CD4-positive, alpha-beta memory T cell (primary cell): Measurements from ENCODE around the gene TM7SF2. TPM values are rescaled to one million over a fixed set of nuclear protein-coding genes. Genes with fewer than 3 reads are reported as not detected.

ENCODE experiments used
- CTCF ChIA-PET: fragments of 350-600 bp; sonication (Branson Sonifier 250); formaldehyde crosslinking; loops from one replicate; lab custom pipeline; 2021; ENCODE audit warnings: inconsistent platforms; ENCODE audit not compliant: partially characterized antibody; lab: Charles Lee
- POLR2A ChIA-PET: fragments of 350-600 bp; sonication (Branson Sonifier 250); formaldehyde crosslinking; loops from one replicate; lab custom pipeline; 2021; ENCODE audit not compliant: partially characterized antibody; lab: Charles Lee
- DNase-seq, 5 donors: peaks; one replicate each; pipeline versions ENCODE4 v3.0.0 to v3.0.0-alpha.2; 2020 to 2022; ENCODE audit warnings: mixed read lengths in 1 of 5
- H3K27ac ChIP-seq: one replicate; pipeline ENCODE4 v1.7.0; 2013; ENCODE audit warnings: low read depth, low read length
- H3K27me3 ChIP-seq: 2 replicates; pipeline ENCODE4 v1.7.0; 2013; ENCODE audit warnings: mild to moderate bottlenecking, low read length, moderate library complexity; ENCODE audit not compliant: insufficient read depth
- H3K36me3 ChIP-seq: 2 replicates; pipeline ENCODE4 v1.7.0; 2013; ENCODE audit warnings: mild to moderate bottlenecking, low read length, moderate library complexity; ENCODE audit not compliant: insufficient read depth
- H3K4me1 ChIP-seq: 2 replicates; pipeline ENCODE4 v1.7.0; 2013; ENCODE audit warnings: mild to moderate bottlenecking, low read length, moderate library complexity; ENCODE audit not compliant: insufficient read depth
- H3K4me3 ChIP-seq, 2 donors: one replicate each; pipeline ENCODE4 v1.7.0; 2013; ENCODE audit warnings: low read length in 2 of 2, mild to moderate bottlenecking in 1 of 2
- H3K9me3 ChIP-seq, 2 donors: one replicate each; pipeline ENCODE4 v1.7.0; 2013; ENCODE audit warnings: low read length in 2 of 2, control low read depth in 1 of 2; ENCODE audit not compliant: control insufficient read depth in 1 of 2
- H3K27ac Mint-ChIP-seq, 7 donors: one replicate each; pipeline ENCODE4 v1.8.0; 2020 to 2021; ENCODE audit warnings: mixed read lengths in 7 of 7, mild to moderate bottlenecking in 6 of 7, inconsistent platforms in 3 of 7, moderate library complexity in 3 of 7
- H3K27me3 Mint-ChIP-seq, 2 donors: one replicate each; pipeline ENCODE4 v1.8.0; 2020 to 2021; ENCODE audit warnings: mixed read lengths in 2 of 2
- H3K36me3 Mint-ChIP-seq, 2 donors: one replicate each; pipeline ENCODE4 v1.8.0; 2020 to 2021; ENCODE audit warnings: mixed read lengths in 2 of 2, inconsistent platforms in 1 of 2, mild to moderate bottlenecking in 1 of 2
- H3K4me1 Mint-ChIP-seq, 4 donors: one replicate each; pipeline ENCODE4 v1.8.0; 2020 to 2021; ENCODE audit warnings: mixed read lengths in 4 of 4, mild to moderate bottlenecking in 1 of 4
- H3K4me3 Mint-ChIP-seq, 8 donors: one replicate each; pipeline ENCODE4 v1.8.0; 2020 to 2021; ENCODE audit warnings: mixed read lengths in 8 of 8, mild to moderate bottlenecking in 7 of 8, moderate library complexity in 6 of 8, inconsistent platforms in 3 of 8
- H3K9me3 Mint-ChIP-seq, 8 donors: one replicate each; pipeline ENCODE4 v1.8.0; 2020 to 2021; ENCODE audit warnings: mixed read lengths in 8 of 8, mild to moderate bottlenecking in 5 of 8, inconsistent platforms in 3 of 8, moderate library complexity in 1 of 8
- intact Hi-C: fragments of 100-400 bp; cut with micrococcal nuclease; formaldehyde crosslinking; loops from one replicate; pipeline ENCODE4 v1.15.1; 2023
- polyA plus RNA-seq, 2 donors: library from polyadenylated mRNA; unstranded; fragments of 300-500 nt; fragmentation: Illumina TruSeq; gene quantifications; one replicate each; pipeline ENCODE4 v1.2.3, GENCODE V29; 2021
- total RNA-seq, 2 experiments: library from RNA; stranded (reverse); gene quantifications; one replicate each; pipeline ENCODE4 v1.2.3, GENCODE V29; 2021

The TM7SF2 gene
- total and polyA plus RNA-seq, 4 experiments from 2014 or later, result 9.1 to 27.2 (median 17.2) TPM

GRCh38 chr11:65096926-65097325 is 14.7 kb upstream of the TM7SF2 start:
- intact Hi-C loops, result loop anchor here (1.0 kb wide), 4 partner anchors 13 to 25 kb away; partner anchors contain the start of genes CDCA5, FAU, MRPL49 and ZFPL1
- no peaks in the 10 kb centered on the region for H3K27me3 Mint-ChIP-seq

DNA sequence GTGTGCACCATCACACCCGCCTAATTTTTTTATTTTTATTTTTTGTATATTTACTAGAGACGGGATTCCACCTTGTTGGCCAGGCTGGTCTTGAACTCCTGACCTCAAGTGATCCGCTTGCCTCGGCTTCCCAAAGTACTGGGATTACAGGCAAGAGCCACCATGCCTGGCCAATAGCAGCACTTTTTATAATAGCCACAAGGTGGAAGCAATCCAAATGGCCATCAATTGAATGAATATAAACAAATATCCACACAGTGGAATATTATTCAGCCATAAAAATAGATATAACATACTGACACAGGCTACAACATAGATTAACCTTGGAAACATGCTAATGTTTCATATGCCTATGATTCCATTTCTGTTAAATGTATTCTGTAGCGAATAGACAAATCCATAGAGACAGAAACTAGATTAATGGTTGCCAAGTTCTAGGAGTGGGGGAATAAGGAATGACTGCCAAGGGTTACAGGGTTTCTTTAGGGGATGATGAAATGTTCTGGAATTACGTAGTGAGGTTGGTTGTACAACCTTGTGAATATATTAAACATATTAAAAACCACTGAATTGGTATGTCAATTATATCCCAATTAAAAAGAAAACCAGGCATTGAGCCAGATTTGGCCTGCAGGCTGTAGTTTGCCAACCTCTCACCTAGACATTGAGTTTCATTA is 10.9 kb upstream of the TM7SF2 start:
- H3K36me3 Mint-ChIP-seq, result peaks cover 14 to 42% of the 10 kb centered on the region in 2 donors
- H3K27me3 Mint-ChIP-seq, result no peaks in the 10 kb centered on the region
- H3K9me3 Mint-ChIP-seq, result no peaks in the 10 kb centered on the region

More at GRCh38 chr11:65096926-65097325, 14.7 kb upstream of the TM7SF2 start:
- CTCF ChIA-PET, result interaction anchor here (0.6 to 5.4 kb wide), 5 partner anchors 14 to 71 kb away, joined by 3 to 70 read pairs (median 3); partner anchors contain the start of genes TM7SF2 and ZNHIT2
- Histone ChIP-seq H3K4me3 (peak overlapping the region; percentile 47 to 74), H3K27ac (peak overlapping the region; percentile 78), H3K36me3 (no peaks in the 10 kb centered on the region), H3K9me3 (no peaks in the 10 kb centered on the region), H3K4me1 (peaks cover 18% of the 10 kb centered on the region), H3K27me3 (no peaks in the 10 kb centered on the region)
- Mint-ChIP-seq H3K9me3 (no peaks in the 10 kb centered on the region), H3K4me3 (peak overlapping the region; percentile 86 to 95 (median 93)), H3K27ac (peak overlapping the region in 6 of 7 donors; percentile 25 to 97 (median 96)), H3K36me3 (peaks cover 6 to 18% of the 10 kb centered on the region in 2 donors), H3K4me1 (peaks cover 8 to 26% (median 17%) of the 10 kb centered on the region in 4 donors)
- DNase-seq, result no peak
- POLR2A ChIA-PET, result interaction anchor here (0.9 to 17.5 kb wide), 15 partner anchors 11 to 779 kb away, joined by 3 to 320 read pairs (median 4); partner anchors contain the start of genes ARL2, CDCA5, FAU and MRPL49

DNA sequence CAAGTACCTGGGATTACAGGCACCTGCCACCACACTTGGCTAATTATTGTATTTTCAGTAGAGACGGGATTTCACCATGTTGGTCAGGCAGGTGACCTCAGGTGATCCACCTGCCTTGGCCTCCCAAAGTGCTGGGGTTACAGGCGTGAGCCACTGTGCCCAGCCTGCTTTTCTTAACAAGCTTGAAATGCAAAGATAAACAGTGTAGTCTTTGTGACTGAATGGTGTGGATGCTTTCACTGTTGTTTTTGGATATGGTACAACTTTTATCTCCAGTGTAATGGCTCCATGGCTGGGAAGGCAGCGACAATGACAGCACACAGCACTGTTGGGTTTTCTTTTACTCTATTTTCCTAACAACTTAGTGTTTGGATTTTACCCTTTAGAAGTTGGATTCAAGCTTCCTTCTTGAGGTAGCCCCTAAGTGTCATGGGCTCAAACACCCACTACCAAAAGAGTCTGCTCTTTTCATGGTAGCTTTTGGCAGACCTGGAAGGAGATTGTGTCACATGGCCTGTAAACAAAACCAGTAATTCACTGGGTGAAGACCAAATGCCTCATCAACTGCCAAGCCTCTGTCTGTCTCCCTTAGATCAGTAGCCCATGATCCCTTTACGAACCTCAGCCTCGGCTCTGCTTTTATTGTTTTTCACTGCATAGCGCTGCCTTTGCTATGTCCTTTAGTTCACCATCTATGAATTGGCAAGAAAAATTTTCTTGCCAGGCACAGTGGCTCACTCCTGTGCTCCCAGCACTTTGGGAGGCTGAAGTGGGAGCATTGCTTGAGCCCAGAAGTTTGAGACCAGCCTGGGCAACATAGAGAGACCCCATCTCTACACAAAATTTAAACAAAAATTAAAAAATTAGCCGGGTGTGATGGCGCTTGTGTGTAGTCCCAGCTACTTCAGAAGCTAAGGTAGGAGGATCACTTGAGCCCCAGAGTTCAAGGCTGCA is 9.3 kb upstream of the TM7SF2 start:
- Mint-ChIP-seq H3K27ac (peak overlapping the region in 1 of 7 donors; percentile 19), H3K9me3 (no peaks in the 10 kb centered on the region), H3K4me1 (peaks cover 11 to 22% (median 17%) of the 10 kb centered on the region in 4 donors), H3K36me3 (peaks cover 22 to 49% of the 10 kb centered on the region in 2 donors), H3K4me3 (no peak overlapping the region), H3K27me3 (no peaks in the 10 kb centered on the region)
- no peak for DNase-seq
- Histone ChIP-seq H3K9me3 (no peaks in the 10 kb centered on the region), H3K4me3 (no peak overlapping the region), H3K4me1 (peaks cover 5% of the 10 kb centered on the region), H3K27ac (no peak overlapping the region), H3K27me3 (no peaks in the 10 kb centered on the region), H3K36me3 (no peaks in the 10 kb centered on the region)
- intact Hi-C loops, result no loop called here
- CTCF ChIA-PET, result interaction anchor here (1.0 to 2.3 kb wide), 5 partner anchors 8 to 213 kb away, joined by 3 to 5 read pairs (median 4); partner anchors contain the start of genes ARL2, CDC42EP2, TM7SF2 and ZNHIT2
- POLR2A ChIA-PET, result interaction anchor here (0.7 to 17.5 kb wide), 3 partner anchors 13 to 88 kb away, joined by 3 to 320 read pairs (median 4); partner anchors contain the start of genes ARL2, FAU, MRPL49 and TM7SF2

More for the DNA sequence above, 10.9 kb upstream of the TM7SF2 start:
- no peak overlapping the region for H3K27ac ChIP-seq
- no peak overlapping the region for H3K4me3 ChIP-seq
- intact Hi-C loops, result no loop called here
- DNase-seq, result no peak
- CTCF ChIA-PET, result interaction anchor here (1.0 to 5.4 kb wide), 5 partner anchors 10 to 86 kb away, joined by 3 to 70 read pairs (median 5); partner anchors contain the start of genes ARL2, TM7SF2 and ZNHIT2
- H3K4me1 ChIP-seq, result peaks cover 15% of the 10 kb centered on the region
- no peaks in the 10 kb centered on the region for H3K9me3 ChIP-seq
- Mint-ChIP-seq H3K4me1 (peaks cover 12 to 30% (median 21%) of the 10 kb centered on the region in 4 donors), H3K4me3 (no peak overlapping the region), H3K27ac (peak overlapping the region in 1 of 7 donors; percentile 57)
- POLR2A ChIA-PET, result interaction anchor here (2.8 to 17.5 kb wide), 2 partner anchors 14 to 18 kb away, joined by 9 to 320 read pairs; partner anchors contain the start of genes CDCA5, FAU, MRPL49 and TM7SF2
- H3K36me3 ChIP-seq, result no peaks in the 10 kb centered on the region
- no peaks in the 10 kb centered on the region for H3K27me3 ChIP-seq

GRCh38 chr11:65103476-65103875 is 8.2 kb upstream of the TM7SF2 start:
- no peak overlapping the region for H3K4me3 Mint-ChIP-seq
- CTCF ChIA-PET, result interaction anchor here (1.0 to 2.3 kb wide), 4 partner anchors 8 to 211 kb away, joined by 3 to 5 read pairs (median 4); partner anchors contain the start of genes ARL2, CDC42EP2, TM7SF2 and ZNHIT2
- intact Hi-C loops, result no loop called here
- POLR2A ChIA-PET, result interaction anchor here (1.3 to 17.5 kb wide), 2 partner anchors 12 to 89 kb away, joined by 4 to 320 read pairs; partner anchors contain the start of genes ARL2, FAU, MRPL49 and TM7SF2
- Histone ChIP-seq H3K27me3 (no peaks in the 10 kb centered on the region), H3K9me3 (no peaks in the 10 kb centered on the region), H3K4me1 (no peaks in the 10 kb centered on the region), H3K27ac (no peak overlapping the region), H3K36me3 (no peaks in the 10 kb centered on the region), H3K4me3 (no peak overlapping the region)
- peaks cover 19 to 46% of the 10 kb centered on the region in 2 donors for H3K36me3 Mint-ChIP-seq
- H3K27me3 Mint-ChIP-seq, result no peaks in the 10 kb centered on the region
- peaks cover 9 to 17% (median 13%) of the 10 kb centered on the region in 4 donors for H3K4me1 Mint-ChIP-seq
- no peak for DNase-seq
- H3K27ac Mint-ChIP-seq, result peak overlapping the region in 2 of 7 donors; percentile 17 to 23
- no peaks in the 10 kb centered on the region for H3K9me3 Mint-ChIP-seq

- intact Hi-C loops, result no loop called here
- DNase-seq, result no peak
- H3K4me3 Mint-ChIP-seq, result no peak overlapping the region
- ChIA-PET POLR2A (interaction anchor here (17.5 kb wide), 1 partner anchor 10 kb away, joined by 320 read pairs; the partner anchor contains the start of genes FAU, MRPL49, TM7SF2 and ZNHIT2), CTCF (interaction anchor here (0.6 to 0.7 kb wide), 2 partner anchors 8 to 53 kb away, joined by 3 read pairs; no protein-coding TSS in a partner anchor)
- H3K36me3 Mint-ChIP-seq, result peaks cover 16 to 39% of the 10 kb centered on the region in 2 donors
- H3K27ac ChIP-seq, result no peak overlapping the region
- no peaks in the 10 kb centered on the region for H3K4me1 ChIP-seq
- H3K4me3 ChIP-seq, result no peak overlapping the region
- H3K27me3 Mint-ChIP-seq, result no peaks in the 10 kb centered on the region
- peaks cover 5 to 13% (median 10%) of the 10 kb centered on the region in 4 donors for H3K4me1 Mint-ChIP-seq
- no peaks in the 10 kb centered on the region for H3K9me3 Mint-ChIP-seq
- no peaks in the 10 kb centered on the region for H3K27me3 ChIP-seq
- no peaks in the 10 kb centered on the region for H3K9me3 ChIP-seq
- H3K36me3 ChIP-seq, result peaks cover 11% of the 10 kb centered on the region
- H3K27ac Mint-ChIP-seq, result peak overlapping the region in 2 of 7 donors; percentile 20 to 41
Observed at GRCh38 chr11:65104628-65105027, 7.0 kb upstream of the TM7SF2 start.

DNA sequence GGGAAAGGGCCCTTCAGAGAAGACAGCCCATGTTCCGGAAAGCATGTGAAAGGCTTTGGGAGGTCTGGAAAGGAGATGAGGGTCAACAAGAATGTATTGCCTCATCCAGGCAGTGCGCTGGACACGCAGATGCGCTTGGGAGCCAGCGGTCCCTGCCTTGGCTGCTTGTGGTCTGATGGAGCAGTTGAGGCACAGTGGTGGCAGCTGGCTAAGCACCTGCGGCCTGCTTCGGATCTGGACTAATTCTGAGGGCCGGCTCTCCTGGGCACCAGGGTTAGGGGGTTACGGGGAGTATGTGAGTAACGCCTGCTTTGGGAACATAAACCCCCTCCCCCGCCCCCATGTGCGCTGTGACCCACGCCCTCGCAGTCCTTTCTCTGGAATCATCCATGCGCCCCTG is 4.6 kb upstream of the TM7SF2 start:
- intact Hi-C loops, result no loop called here
- no peaks in the 10 kb centered on the region for H3K27me3 ChIP-seq
- no peak overlapping the region for H3K4me3 ChIP-seq
- no peaks in the 10 kb centered on the region for H3K9me3 ChIP-seq
- no peak for DNase-seq
- ChIA-PET POLR2A (interaction anchor here (2.0 to 15.5 kb wide), 2 partner anchors 10 to 14 kb away, joined by 7 to 320 read pairs; partner anchors contain the start of genes FAU, MRPL49 and VPS51), CTCF (no interaction called here)
- Mint-ChIP-seq H3K27ac (peak overlapping the region in 1 of 7 donors; percentile 32), H3K4me1 (peaks cover 13 to 32% (median 26%) of the 10 kb centered on the region in 4 donors), H3K4me3 (no peak overlapping the region), H3K9me3 (no peaks in the 10 kb centered on the region), H3K36me3 (peaks cover 20 to 43% of the 10 kb centered on the region in 2 donors), H3K27me3 (no peaks in the 10 kb centered on the region)
- H3K4me1 ChIP-seq, result peaks cover 17% of the 10 kb centered on the region
- peaks cover 16% of the 10 kb centered on the region for H3K36me3 ChIP-seq
- H3K27ac ChIP-seq, result no peak overlapping the region
